ENCODE results near the gene TUT1. TPM values are rescaled to one million over a fixed set of nuclear protein-coding genes. Genes with fewer than 3 reads are reported as not detected.
"Not testable (repeated sequence)": the region's sequence is repeated elsewhere in the genome, so short reads cannot be mapped to it uniquely, and the experiment has no call there.

TUT1 gene
- total RNA-seq, 1 experiment from 2014 or later: 7.6 TPM

GRCh38 chr11:62604460-62605120 is 13.3 kb upstream of the TUT1 start:
- DNase-seq (ENCODE audit: low read depth): no peak

- no peak for DNase-seq (ENCODE audit: low read depth)
Measured at GRCh38 chr11:62603776-62604299, 12.5 kb upstream of the TUT1 start.

- DNase-seq (ENCODE audit: low read depth): no peak
Measured at GRCh38 chr11:62603072-62603408, 11.7 kb upstream of the TUT1 start.

- no peak for DNase-seq (ENCODE audit: low read depth)
Measured at GRCh38 chr11:62602141-62603071, 11.1 kb upstream of the TUT1 start.

GRCh38 chr11:62601372-62602140 is 10.2 kb upstream of the TUT1 start, which contains the start of gene MTA2:
Gene MTA2, minus strand, starts transcription at chr11:62601865. Its CDS starts 415 bp downstream, at chr11:62601450.
- DNase-seq (ENCODE audit: low read depth): peak; percentile 97

GRCh38 chr11:62601122-62601371 is 9.7 kb upstream of the TUT1 start:
- peak; percentile 42 for DNase-seq (ENCODE audit: low read depth)

- DNase-seq (ENCODE audit: low read depth): no peak
Measured at GRCh38 chr11:62600367-62601121, 9.2 kb upstream of the TUT1 start.

GRCh38 chr11:62599901-62600300 is 8.6 kb upstream of the TUT1 start:
- DNase-seq (ENCODE audit: low read depth): no peak

- peak; percentile 77 for DNase-seq (ENCODE audit: low read depth)
Measured at GRCh38 chr11:62599069-62599696, 7.9 kb upstream of the TUT1 start.

- DNase-seq (ENCODE audit: low read depth): no peak
Measured at GRCh38 chr11:62595124-62595523, 3.8 kb upstream of the TUT1 start.

- peak; percentile 81 for DNase-seq (ENCODE audit: low read depth)
Measured at GRCh38 chr11:62593434-62594044, 2.2 kb upstream of the TUT1 start.

- no peak for DNase-seq (ENCODE audit: low read depth)
Measured at GRCh38 chr11:62592989-62593421, 1.7 kb upstream of the TUT1 start.

- no peak for DNase-seq (ENCODE audit: low read depth)
Measured at GRCh38 chr11:62592146-62592815, 958 bp upstream of the TUT1 start.

GRCh38 chr11:62588966-62589637 is 2.2 kb downstream of the TUT1 start:
- no peak for DNase-seq (ENCODE audit: low read depth)

- not testable (repeated sequence) for DNase-seq (ENCODE audit: low read depth)
Measured at GRCh38 chr11:62585356-62585755, 6.0 kb downstream of the TUT1 start.

- DNase-seq (ENCODE audit: low read depth): not testable (repeated sequence)
Measured at GRCh38 chr11:62581735-62582134, 9.6 kb downstream of the TUT1 start.

- no peak for DNase-seq (ENCODE audit: low read depth)
Measured at GRCh38 chr11:62580959-62581715, 10.2 kb downstream of the TUT1 start.

- no peak for DNase-seq (ENCODE audit: low read depth)
Measured at GRCh38 chr11:62579252-62579651, 12.1 kb downstream of the TUT1 start.

GRCh38 chr11:62578541-62578940 is 12.8 kb downstream of the TUT1 start:
- DNase-seq (ENCODE audit: low read depth): no peak
